ENCODE results near the gene PCA3.

- no peak for TF ChIP-seq CTCF (IDR thresholded peaks at IDR 0.05)
- TF ChIP-seq POLR2A (IDR thresholded peaks at IDR 0.05), result no peak
Measured at GRCh38 chr9:76732341-76732958, 31.8 kb upstream of the PCA3 start.
